ENCODE measurements around the gene GRIA2. TPM values are rescaled to one million over a fixed set of nuclear protein-coding genes. Genes with fewer than 3 reads are reported as not detected.
"Not testable (repeated sequence)": the region's sequence is repeated elsewhere in the genome, so short reads cannot be mapped to it uniquely, and the experiment has no call there.

Gene GRIA2
- total and polyA plus RNA-seq, 7 experiments from 2014 or later = not detected

DNA sequence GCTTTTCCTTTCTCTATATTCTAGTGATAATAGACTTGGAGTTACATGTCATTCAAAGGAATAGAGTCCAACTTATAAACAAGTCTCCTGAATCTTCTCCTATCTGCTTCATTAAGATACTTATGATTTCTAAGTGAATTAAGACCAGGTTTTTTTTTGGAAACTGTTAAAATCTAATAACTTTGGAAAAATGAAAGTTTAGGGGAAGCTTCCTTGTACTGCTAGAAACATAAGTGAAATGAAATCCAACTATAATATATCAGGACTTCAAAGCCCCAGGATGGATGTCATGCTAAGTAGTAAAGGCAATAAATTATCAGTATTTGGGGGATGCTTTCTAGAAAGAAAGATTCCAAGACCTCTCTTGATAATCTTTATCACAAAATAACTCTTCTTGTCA lies 24.8 kb downstream of the GRIA2 start:
- H3K9me3 Mint-ChIP-seq = peaks cover 0 to 8% (median 0%) of the 10 kb centered on the region in 11 donors
- DNase-seq = no peak
- H3K4me3 Mint-ChIP-seq = no peak overlapping the region
- peaks cover 0 to 5% (median 0%) of the 10 kb centered on the region in 5 donors for H3K36me3 Mint-ChIP-seq
- H3K4me1 ChIP-seq (ENCODE audit: control insufficient read depth in 2 of 2, insufficient read depth in 2 of 2, low read length in 2 of 2) = no peaks in the 10 kb centered on the region
- H3K27me3 ChIP-seq (ENCODE audit: control insufficient read depth in 2 of 2, insufficient read depth in 2 of 2, low read length in 2 of 2) = no peaks in the 10 kb centered on the region
- POLR2A ChIA-PET = no interaction called here
- no peak overlapping the region for H3K27ac ChIP-seq (ENCODE audit: low read depth, low read length)
- H3K36me3 ChIP-seq (ENCODE audit: control insufficient read depth in 2 of 3, insufficient read depth in 3 of 3, low read length in 3 of 3) = no peaks in the 10 kb centered on the region
- H3K4me1 Mint-ChIP-seq = no peaks in the 10 kb centered on the region
- CTCF ChIA-PET = no interaction called here
- no peak overlapping the region for H3K4me3 ChIP-seq (ENCODE audit: low read length)
- H3K9me3 ChIP-seq (ENCODE audit: control insufficient read depth in 2 of 3, low read length in 3 of 3) = no peaks in the 10 kb centered on the region
- H3K27me3 Mint-ChIP-seq = no peaks in the 10 kb centered on the region
- H3K27ac Mint-ChIP-seq = no peak overlapping the region
- intact Hi-C loops (cut with micrococcal nuclease) = no loop called here
- ATAC-seq = no peak

GRCh38 chr4:157246964-157247363 lies 26.4 kb downstream of the GRIA2 start:
- no peaks in the 10 kb centered on the region for H3K36me3 ChIP-seq (ENCODE audit: control insufficient read depth in 2 of 3, insufficient read depth in 3 of 3, low read length in 3 of 3)
- Mint-ChIP-seq H3K27ac (no peak overlapping the region), H3K36me3 (peaks cover 0 to 5% (median 0%) of the 10 kb centered on the region in 5 donors), H3K4me3 (no peak overlapping the region), H3K27me3 (no peaks in the 10 kb centered on the region), H3K9me3 (peaks cover 0 to 12% (median 0%) of the 10 kb centered on the region in 11 donors), H3K4me1 (no peaks in the 10 kb centered on the region)
- H3K27me3 ChIP-seq (ENCODE audit: control insufficient read depth in 2 of 2, insufficient read depth in 2 of 2, low read length in 2 of 2) = no peaks in the 10 kb centered on the region
- H3K4me1 ChIP-seq (ENCODE audit: control insufficient read depth in 2 of 2, insufficient read depth in 2 of 2, low read length in 2 of 2) = no peaks in the 10 kb centered on the region
- POLR2A ChIA-PET = no interaction called here
- intact Hi-C loops (cut with micrococcal nuclease) = no loop called here
- H3K9me3 ChIP-seq (ENCODE audit: control insufficient read depth in 2 of 3, low read length in 3 of 3) = no peaks in the 10 kb centered on the region
- DNase-seq (no peak), ATAC-seq (no peak)
- no peak overlapping the region for H3K4me3 ChIP-seq (ENCODE audit: low read length)
- CTCF ChIA-PET = no interaction called here
- no peak overlapping the region for H3K27ac ChIP-seq (ENCODE audit: low read depth, low read length)

DNA sequence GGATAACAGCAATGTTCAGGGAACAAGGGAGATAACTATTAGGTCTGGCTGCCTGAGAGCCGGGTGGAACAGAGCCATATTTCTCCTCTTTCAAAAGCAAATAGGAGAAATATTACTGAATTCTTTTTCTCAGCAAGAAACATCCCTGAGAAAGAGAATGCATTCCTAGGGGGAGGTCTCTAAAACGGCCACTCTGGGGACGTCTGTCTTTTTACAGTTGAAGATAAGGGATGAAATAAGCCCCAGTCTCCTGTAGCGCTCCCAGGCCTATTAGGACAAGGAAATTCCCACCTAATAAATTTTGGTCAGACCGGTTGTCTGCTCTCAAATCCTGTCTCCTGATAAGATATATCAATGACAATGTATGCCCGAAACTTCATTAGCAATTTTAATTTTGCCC lies 37.6 kb downstream of the GRIA2 start:
- POLR2A ChIA-PET, CTCF ChIA-PET: not testable (repeated sequence)

DNA sequence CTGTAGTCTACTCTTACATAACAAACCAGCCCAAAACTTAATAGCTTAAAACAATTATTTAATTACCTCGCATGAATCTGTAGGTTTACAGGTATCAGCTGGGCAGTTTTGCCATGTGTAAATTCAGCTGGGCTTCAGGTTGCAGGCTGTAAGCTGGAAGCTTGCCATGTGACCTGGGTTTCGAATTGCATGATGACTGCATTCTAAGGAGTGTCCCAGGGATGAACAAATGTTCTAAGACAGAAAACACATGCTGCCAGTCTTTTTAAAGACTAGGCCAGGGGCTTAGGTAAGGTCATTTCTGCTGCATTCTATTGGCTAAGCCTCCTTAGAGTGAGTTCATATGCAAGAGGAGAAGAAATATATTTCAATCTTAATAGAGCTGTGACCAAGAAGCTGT lies 44.8 kb downstream of the GRIA2 start:
- POLR2A ChIA-PET = no interaction called here

More for the DNA sequence above, 37.6 kb downstream of the GRIA2 start:
- H3K27me3 ChIP-seq (ENCODE audit: control insufficient read depth in 2 of 2, insufficient read depth in 2 of 2, low read length in 2 of 2); ATAC-seq; intact Hi-C loops (cut with micrococcal nuclease); H3K36me3 ChIP-seq (ENCODE audit: control insufficient read depth in 2 of 3, insufficient read depth in 3 of 3, low read length in 3 of 3); H3K27me3 Mint-ChIP-seq; H3K4me3 ChIP-seq (ENCODE audit: low read length); H3K9me3 ChIP-seq (ENCODE audit: control insufficient read depth in 2 of 3, low read length in 3 of 3); DNase-seq; H3K36me3 Mint-ChIP-seq; H3K4me1 ChIP-seq (ENCODE audit: control insufficient read depth in 2 of 2, insufficient read depth in 2 of 2, low read length in 2 of 2); H3K4me3 Mint-ChIP-seq; H3K27ac Mint-ChIP-seq; H3K4me1 Mint-ChIP-seq; H3K27ac ChIP-seq (ENCODE audit: low read depth, low read length): not testable (repeated sequence)
- H3K9me3 Mint-ChIP-seq = peaks cover 3 to 30% (median 9%) of the 10 kb centered on the region in 11 donors

DNA sequence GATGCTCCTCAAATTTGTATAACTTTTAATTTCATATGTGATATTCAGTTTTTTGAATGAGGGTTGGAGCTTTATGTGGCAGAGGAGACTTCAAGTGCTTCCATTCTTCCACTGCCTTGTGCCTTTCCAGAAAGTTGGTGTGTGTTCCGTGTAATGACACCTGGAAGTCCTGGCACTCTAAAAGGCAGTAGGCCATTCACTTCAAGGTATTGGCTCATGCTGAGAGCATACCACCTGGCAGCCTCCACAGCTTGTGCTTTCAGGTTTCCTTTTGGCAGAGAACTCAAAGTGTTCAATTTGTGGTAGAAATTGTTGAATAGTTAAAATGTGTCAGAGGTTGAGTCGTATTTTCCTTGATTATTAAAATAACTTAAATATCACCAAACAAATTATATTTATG lies 49.6 kb downstream of the GRIA2 start:
- intact Hi-C loops (cut with micrococcal nuclease) = no loop called here
- no peaks in the 10 kb centered on the region for H3K4me1 ChIP-seq (ENCODE audit: control insufficient read depth in 2 of 2, insufficient read depth in 2 of 2, low read length in 2 of 2)

More for the DNA sequence above, 44.8 kb downstream of the GRIA2 start:
- no peak overlapping the region for H3K4me3 Mint-ChIP-seq
- no peak overlapping the region for H3K27ac ChIP-seq (ENCODE audit: low read depth, low read length)
- CTCF ChIA-PET = no interaction called here
- H3K4me1 ChIP-seq (ENCODE audit: control insufficient read depth in 2 of 2, insufficient read depth in 2 of 2, low read length in 2 of 2) = no peaks in the 10 kb centered on the region
- H3K9me3 ChIP-seq (ENCODE audit: control insufficient read depth in 2 of 3, low read length in 3 of 3) = no peaks in the 10 kb centered on the region
- H3K36me3 Mint-ChIP-seq = no peaks in the 10 kb centered on the region
- no peaks in the 10 kb centered on the region for H3K4me1 Mint-ChIP-seq
- H3K4me3 ChIP-seq (ENCODE audit: low read length) = no peak overlapping the region
- no peak overlapping the region for H3K27ac Mint-ChIP-seq
- intact Hi-C loops (cut with micrococcal nuclease) = no loop called here
- H3K27me3 ChIP-seq (ENCODE audit: control insufficient read depth in 2 of 2, insufficient read depth in 2 of 2, low read length in 2 of 2) = no peaks in the 10 kb centered on the region
- DNase-seq = no peak
- H3K36me3 ChIP-seq (ENCODE audit: control insufficient read depth in 2 of 3, insufficient read depth in 3 of 3, low read length in 3 of 3) = no peaks in the 10 kb centered on the region
- H3K27me3 Mint-ChIP-seq = no peaks in the 10 kb centered on the region
- H3K9me3 Mint-ChIP-seq = peaks cover 0 to 21% (median 6%) of the 10 kb centered on the region in 11 donors
- no peak for ATAC-seq

DNA sequence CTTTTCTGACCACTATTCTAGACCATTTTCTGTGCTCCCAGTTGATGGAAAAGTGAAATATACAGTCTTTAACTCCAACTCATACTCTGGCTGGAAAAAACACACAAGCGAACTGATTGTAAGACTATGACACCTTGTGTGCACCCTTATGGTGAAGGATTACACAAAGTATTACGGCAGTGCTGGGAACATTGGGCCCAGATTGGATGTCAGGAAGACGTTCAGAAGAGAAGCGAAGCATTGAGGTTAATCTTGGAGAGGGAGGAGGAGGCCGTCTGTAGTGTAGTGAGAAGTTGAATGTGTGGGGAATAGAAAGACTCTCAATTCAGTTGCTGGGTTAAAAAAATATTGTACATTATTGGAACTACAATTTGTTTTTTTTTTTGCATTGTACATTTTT lies 50.0 kb downstream of the GRIA2 start:
- ATAC-seq (no peak), DNase-seq (no peak)
- H3K4me1 Mint-ChIP-seq = no peaks in the 10 kb centered on the region
- no peaks in the 10 kb centered on the region for H3K36me3 ChIP-seq (ENCODE audit: control insufficient read depth in 2 of 3, insufficient read depth in 3 of 3, low read length in 3 of 3)
- peaks cover 3 to 30% (median 10%) of the 10 kb centered on the region in 11 donors for H3K9me3 Mint-ChIP-seq
- no peaks in the 10 kb centered on the region for H3K4me1 ChIP-seq (ENCODE audit: control insufficient read depth in 2 of 2, insufficient read depth in 2 of 2, low read length in 2 of 2)
- H3K4me3 ChIP-seq (ENCODE audit: low read length) = no peak overlapping the region
- H3K27ac ChIP-seq (ENCODE audit: low read depth, low read length) = no peak overlapping the region
- intact Hi-C loops (cut with micrococcal nuclease) = no loop called here
- ChIA-PET POLR2A (no interaction called here), CTCF (no interaction called here)
- H3K27me3 ChIP-seq (ENCODE audit: control insufficient read depth in 2 of 2, insufficient read depth in 2 of 2, low read length in 2 of 2) = no peaks in the 10 kb centered on the region
- H3K36me3 Mint-ChIP-seq = no peaks in the 10 kb centered on the region
- H3K9me3 ChIP-seq (ENCODE audit: control insufficient read depth in 2 of 3, low read length in 3 of 3) = no peaks in the 10 kb centered on the region
- no peak overlapping the region for H3K27ac Mint-ChIP-seq
- no peak overlapping the region for H3K4me3 Mint-ChIP-seq
- no peaks in the 10 kb centered on the region for H3K27me3 Mint-ChIP-seq

More for the DNA sequence above, 49.6 kb downstream of the GRIA2 start:
- ATAC-seq = no peak
- H3K36me3 ChIP-seq (ENCODE audit: control insufficient read depth in 2 of 3, insufficient read depth in 3 of 3, low read length in 3 of 3) = no peaks in the 10 kb centered on the region
- H3K9me3 ChIP-seq (ENCODE audit: control insufficient read depth in 2 of 3, low read length in 3 of 3) = no peaks in the 10 kb centered on the region
- H3K4me3 ChIP-seq (ENCODE audit: low read length) = no peak overlapping the region
- H3K27ac ChIP-seq (ENCODE audit: low read depth, low read length) = no peak overlapping the region
- Mint-ChIP-seq H3K9me3 (peaks cover 3 to 30% (median 10%) of the 10 kb centered on the region in 11 donors), H3K27me3 (no peaks in the 10 kb centered on the region), H3K36me3 (no peaks in the 10 kb centered on the region), H3K4me3 (no peak overlapping the region), H3K4me1 (no peaks in the 10 kb centered on the region), H3K27ac (no peak overlapping the region)
- H3K27me3 ChIP-seq (ENCODE audit: control insufficient read depth in 2 of 2, insufficient read depth in 2 of 2, low read length in 2 of 2) = no peaks in the 10 kb centered on the region
- no peak for DNase-seq
- ChIA-PET POLR2A (no interaction called here), CTCF (no interaction called here)

- Histone ChIP-seq H3K27me3 (ENCODE audit: control insufficient read depth in 2 of 2, insufficient read depth in 2 of 2, low read length in 2 of 2) (no peaks in the 10 kb centered on the region), H3K27ac (ENCODE audit: low read depth, low read length) (no peak overlapping the region), H3K9me3 (ENCODE audit: control insufficient read depth in 2 of 3, low read length in 3 of 3) (no peaks in the 10 kb centered on the region), H3K36me3 (ENCODE audit: control insufficient read depth in 2 of 3, insufficient read depth in 3 of 3, low read length in 3 of 3) (no peaks in the 10 kb centered on the region), H3K4me1 (ENCODE audit: control insufficient read depth in 2 of 2, insufficient read depth in 2 of 2, low read length in 2 of 2) (no peaks in the 10 kb centered on the region), H3K4me3 (ENCODE audit: low read length) (no peak overlapping the region)
- Mint-ChIP-seq H3K27me3 (no peaks in the 10 kb centered on the region), H3K36me3 (no peaks in the 10 kb centered on the region), H3K4me1 (no peaks in the 10 kb centered on the region), H3K9me3 (peaks cover 2 to 26% (median 8%) of the 10 kb centered on the region in 11 donors), H3K27ac (no peak overlapping the region), H3K4me3 (no peak overlapping the region)
- intact Hi-C loops (cut with micrococcal nuclease) = no loop called here
- CTCF ChIA-PET = no interaction called here
- DNase-seq = no peak
- no peak for ATAC-seq
- POLR2A ChIA-PET = no interaction called here
Measured at GRCh38 chr4:157271166-157271869, 50.8 kb downstream of the GRIA2 start.

Measured in naive thymus-derived CD4-positive, alpha-beta T cell (primary cell).